Cortex of kidney (tissue), 1 donor: ENCODE data around the gene CCDC172.
"Not testable (repeated sequence)": the region's sequence is repeated elsewhere in the genome, so short reads cannot be mapped to it uniquely, and the experiment has no call there.

Experiments
- DNase-seq: peaks from one replicate; lab custom pipeline; 2025; lab: John Stamatoyannopoulos, UW

CCDC172 gene

GRCh38 chr10:116331815-116332214, 7.6 kb downstream of the CCDC172 start:
- no peak for DNase-seq

GRCh38 chr10:116336866-116337265, 12.6 kb downstream of the CCDC172 start:
- DNase-seq: no peak

- DNase-seq: no peak
Observed at GRCh38 chr10:116352125-116352524, 27.9 kb downstream of the CCDC172 start.

- DNase-seq: no peak
Observed at GRCh38 chr10:116353817-116354216, 29.6 kb downstream of the CCDC172 start.

GRCh38 chr10:116355341-116355740, 31.1 kb downstream of the CCDC172 start:
- DNase-seq: no peak

- no peak for DNase-seq
Observed at GRCh38 chr10:116356833-116357232, 32.6 kb downstream of the CCDC172 start.

GRCh38 chr10:116364868-116365267, 40.6 kb downstream of the CCDC172 start:
- no peak for DNase-seq

- no peak for DNase-seq
Observed at GRCh38 chr10:116371737-116372136, 47.5 kb downstream of the CCDC172 start.

- no peak for DNase-seq
Observed at GRCh38 chr10:116382290-116382689, 58.0 kb downstream of the CCDC172 start.

GRCh38 chr10:116385311-116385710, 61.1 kb downstream of the CCDC172 start:
- DNase-seq: no peak

- no peak for DNase-seq
Observed at GRCh38 chr10:116385994-116386809, 62.0 kb downstream of the CCDC172 start.

GRCh38 chr10:116393246-116393831, 69.1 kb downstream of the CCDC172 start:
- DNase-seq: not testable (repeated sequence)

- DNase-seq: no peak
Observed at GRCh38 chr10:116395223-116395985, 71.2 kb downstream of the CCDC172 start.

- DNase-seq: no peak
Observed at GRCh38 chr10:116398224-116398623, 74.0 kb downstream of the CCDC172 start.

- DNase-seq: no peak
Observed at GRCh38 chr10:116402858-116403257, 78.6 kb downstream of the CCDC172 start.

- DNase-seq: no peak
Observed at GRCh38 chr10:116403740-116404250, 79.5 kb downstream of the CCDC172 start.

- DNase-seq: no peak
Observed at GRCh38 chr10:116408719-116409118, 84.5 kb downstream of the CCDC172 start.

- no peak for DNase-seq
Observed at GRCh38 chr10:116410351-116410750, 86.1 kb downstream of the CCDC172 start.

- no peak for DNase-seq
Observed at GRCh38 chr10:116417821-116418220, 93.6 kb downstream of the CCDC172 start.

- no peak for DNase-seq
Observed at GRCh38 chr10:116418389-116418788, 94.1 kb downstream of the CCDC172 start.

GRCh38 chr10:116421815-116422214, 97.6 kb downstream of the CCDC172 start:
- DNase-seq: no peak

- no peak for DNase-seq
Observed at GRCh38 chr10:116427671-116428070, 103.4 kb downstream of the CCDC172 start, which contains the start of gene PNLIPRP3. PNLIPRP3 (plus strand) TSS chr10:116427847; CDS start chr10:116428013, 166 bp downstream.
